ENCODE results near the gene TRPV4. TPM values are rescaled to one million over a fixed set of nuclear protein-coding genes. Genes with fewer than 3 reads are reported as not detected.

Gene TRPV4
- total RNA-seq, 1 donor from 2014 or later: 0.08 TPM

DNA sequence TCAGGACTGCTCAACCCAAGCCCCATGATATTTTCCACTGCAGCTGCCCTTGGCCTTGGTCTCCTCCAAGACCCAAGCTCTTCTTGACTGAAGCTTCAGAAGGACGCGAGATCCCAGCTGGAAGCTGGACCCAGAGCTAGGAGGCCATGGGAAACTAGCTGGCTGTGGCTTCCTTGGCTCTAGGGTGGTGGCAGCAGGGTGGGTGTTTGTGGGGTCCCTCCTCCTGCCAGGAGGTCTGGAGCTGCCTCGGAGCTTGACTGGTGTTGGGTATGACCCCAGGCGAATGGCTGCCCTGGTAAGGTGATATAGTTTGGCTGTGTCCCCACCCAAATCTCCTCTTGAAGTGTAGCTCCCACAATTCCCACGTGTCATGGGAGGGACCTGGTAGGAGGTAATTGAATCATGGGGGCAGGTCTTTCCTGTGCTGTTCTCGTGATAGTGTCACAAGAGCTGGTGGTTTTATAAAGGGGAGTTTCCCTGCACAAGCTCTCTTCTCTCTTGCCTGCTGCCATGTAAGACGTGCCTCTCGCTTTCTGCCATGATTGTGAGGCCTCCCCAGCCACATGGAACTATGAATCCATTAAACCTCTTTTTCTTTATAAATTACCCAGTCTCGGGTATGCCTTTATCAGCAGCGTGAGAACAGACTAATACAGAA, 51.4 kb downstream of the TRPV4 start:
- no peak for DNase-seq (ENCODE audit: low read depth)

DNA sequence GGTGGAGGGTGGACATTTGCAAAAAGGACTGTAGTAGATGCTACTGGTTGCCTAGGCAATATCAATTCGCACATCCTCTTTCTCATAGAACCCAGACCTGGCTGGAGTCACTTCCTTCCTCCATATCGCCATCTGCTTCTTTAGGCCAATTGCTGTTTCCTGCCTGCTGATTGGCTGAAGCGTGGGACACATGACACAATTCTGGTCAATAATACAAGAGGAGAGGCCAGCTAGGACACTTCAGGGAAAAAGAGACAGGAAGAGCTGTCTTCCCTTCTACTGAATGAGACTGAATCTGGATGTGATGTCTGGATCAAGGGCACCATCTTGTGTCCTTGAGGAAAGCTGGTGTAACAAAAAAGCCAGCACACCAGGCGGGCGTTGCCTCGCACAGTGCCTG, 53.8 kb downstream of the TRPV4 start:
- DNase-seq (ENCODE audit: low read depth): no peak

DNA sequence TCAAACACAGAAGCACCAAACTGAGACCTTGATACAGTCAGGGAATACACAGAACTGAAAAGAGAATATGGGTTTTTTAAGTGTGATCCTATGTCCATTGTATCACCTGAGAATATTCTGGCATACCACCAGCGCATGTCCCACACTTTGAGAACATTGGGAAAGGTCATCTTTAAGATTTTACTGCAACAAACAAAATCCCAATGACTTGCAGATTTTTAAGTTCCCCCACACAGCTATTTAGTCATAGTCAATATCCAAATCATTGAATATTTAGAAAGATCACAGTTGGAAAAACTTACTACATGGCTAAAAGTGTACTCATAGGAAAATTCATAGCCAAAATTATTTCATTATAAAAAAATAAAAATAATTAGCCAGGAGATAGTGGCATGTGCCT, 54.5 kb downstream of the TRPV4 start:
- no peak for DNase-seq (ENCODE audit: low read depth)

DNA sequence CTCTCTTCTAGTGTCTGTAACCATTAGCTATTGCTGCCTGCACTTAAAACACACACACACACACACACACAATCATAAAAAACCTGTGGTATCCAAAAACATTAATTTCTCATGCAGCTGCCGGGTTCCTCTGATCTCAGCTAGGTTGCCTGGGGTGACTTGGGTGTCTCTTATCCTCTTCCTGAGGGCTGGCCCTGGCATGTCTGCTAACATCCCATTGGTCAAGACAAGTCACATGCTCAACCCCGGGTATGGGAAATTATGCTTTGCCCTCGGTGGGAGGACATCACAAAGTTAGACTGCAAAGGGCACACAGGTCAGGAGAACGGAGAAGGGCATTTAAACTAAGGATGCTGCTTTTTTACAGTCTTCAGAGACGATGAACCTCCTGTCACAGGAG, 55.7 kb downstream of the TRPV4 start:
- DNase-seq (ENCODE audit: low read depth): no peak

DNA sequence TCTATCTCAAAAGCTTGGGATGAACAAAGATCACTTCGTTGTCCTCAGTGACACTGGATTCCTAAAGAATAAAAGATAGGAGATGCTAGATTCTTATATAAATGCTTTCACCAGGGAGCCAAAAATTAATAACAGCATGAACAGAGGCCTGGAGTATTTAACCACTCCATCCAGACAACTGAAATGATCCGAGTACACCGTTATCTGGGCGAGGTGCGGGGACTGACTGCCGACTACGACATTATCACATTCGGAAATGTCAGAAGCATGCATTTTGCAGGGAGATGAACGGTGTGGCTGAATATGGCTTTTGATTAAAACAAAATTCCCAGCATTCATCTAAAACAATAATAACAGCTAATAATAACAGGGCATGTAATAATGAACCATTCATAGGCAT, 56.6 kb downstream of the TRPV4 start:
- DNase-seq (ENCODE audit: low read depth): no peak

DNA sequence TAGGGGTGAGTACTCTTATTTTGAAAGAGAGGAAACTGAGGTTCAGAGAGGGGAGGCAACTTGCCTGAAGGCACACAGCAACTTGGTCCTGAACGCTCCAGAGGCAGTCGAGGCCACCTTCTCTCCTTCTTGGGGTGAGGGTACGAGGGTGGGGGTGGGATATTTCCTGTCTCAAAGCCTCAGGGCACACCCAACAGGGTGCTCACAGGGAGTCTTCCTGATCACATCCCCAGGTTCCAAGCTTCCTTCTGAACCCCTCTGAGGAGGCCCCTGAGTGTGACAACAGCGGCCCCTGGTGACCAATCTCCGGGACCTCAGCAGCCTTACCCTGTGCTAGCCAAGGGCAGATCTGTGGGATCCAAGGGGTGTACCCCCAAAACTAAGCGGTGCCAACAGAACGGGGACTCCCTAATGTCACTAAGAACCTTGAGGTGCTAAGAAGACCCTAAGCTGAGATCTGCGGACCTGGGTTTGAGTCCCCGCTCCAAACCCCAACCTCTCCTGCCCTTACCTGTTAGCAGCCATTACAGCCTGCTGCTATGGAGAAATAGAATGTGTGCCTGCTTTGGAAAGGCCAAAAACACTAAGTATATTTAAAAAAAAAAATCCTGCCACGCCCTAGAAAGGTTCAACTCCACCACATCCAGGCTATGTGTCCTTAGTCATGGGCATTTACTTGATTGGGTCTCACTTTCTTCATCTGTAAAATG, 57.9 kb downstream of the TRPV4 start:
- DNase-seq (ENCODE audit: low read depth): peak; percentile 75

DNA sequence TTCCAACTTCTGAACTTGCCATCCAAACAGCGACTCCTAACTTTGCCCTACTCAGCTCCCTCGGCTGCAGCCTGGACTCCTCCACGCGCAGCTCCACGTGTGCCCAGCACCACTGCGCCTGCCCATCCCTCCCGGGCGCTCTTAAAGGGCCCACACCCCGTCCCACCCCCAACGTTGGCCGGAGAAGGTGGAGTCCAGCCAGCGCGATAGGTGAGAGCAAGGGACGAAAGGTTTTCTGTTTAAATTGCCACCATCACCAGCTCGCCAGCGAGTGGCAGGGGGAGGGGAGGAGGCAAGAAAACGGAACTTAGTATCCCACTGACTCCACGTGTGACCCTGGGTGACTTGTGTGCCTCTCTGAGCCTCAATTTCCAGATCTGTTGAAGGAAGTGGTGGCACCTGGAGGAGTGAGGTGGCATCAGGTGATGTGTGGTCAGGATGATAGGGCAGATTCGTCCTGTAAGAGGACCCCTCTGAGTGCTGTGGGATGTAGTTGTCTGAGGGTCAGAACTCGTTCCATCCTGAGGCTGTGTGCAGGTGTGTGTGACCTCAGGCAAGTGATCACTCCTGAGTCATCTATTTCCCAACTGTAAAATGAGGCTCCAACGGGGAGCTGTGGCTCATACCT, 59.7 kb downstream of the TRPV4 start:
- DNase-seq (ENCODE audit: low read depth): no peak

DNA sequence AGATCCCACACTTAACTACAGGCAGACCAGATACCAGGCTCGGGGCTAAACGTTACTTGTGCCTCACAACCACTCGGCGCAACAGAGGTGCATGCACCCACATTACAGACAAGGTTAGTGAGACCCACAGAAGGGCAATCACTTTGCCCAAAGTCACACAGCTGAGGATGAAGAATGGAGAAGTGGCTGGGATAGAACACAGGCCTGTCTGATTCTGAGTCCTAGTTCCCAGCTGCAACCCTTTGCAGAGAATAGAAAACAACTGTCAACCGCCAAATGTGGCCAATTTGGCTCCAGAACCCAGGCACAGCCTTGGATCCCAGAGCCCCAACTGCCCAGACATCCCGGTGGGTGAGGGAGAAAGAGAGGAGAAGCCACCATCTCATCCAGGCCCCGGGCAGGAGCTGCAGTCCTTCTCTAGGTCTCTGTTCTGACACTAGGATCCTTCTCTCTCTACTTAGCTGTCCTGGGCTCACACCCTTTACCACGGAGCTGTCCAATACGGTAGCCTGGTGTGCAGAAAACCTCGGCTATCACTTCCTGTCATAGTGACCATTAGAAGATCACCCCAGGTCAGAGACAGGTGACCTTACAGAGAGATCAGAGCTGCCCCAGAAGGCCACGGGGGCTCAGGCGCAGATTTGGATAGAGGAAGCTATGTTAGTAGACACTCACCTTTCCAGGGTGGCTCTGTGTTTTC, 60.4 kb downstream of the TRPV4 start:
- DNase-seq (ENCODE audit: low read depth): no peak

DNA sequence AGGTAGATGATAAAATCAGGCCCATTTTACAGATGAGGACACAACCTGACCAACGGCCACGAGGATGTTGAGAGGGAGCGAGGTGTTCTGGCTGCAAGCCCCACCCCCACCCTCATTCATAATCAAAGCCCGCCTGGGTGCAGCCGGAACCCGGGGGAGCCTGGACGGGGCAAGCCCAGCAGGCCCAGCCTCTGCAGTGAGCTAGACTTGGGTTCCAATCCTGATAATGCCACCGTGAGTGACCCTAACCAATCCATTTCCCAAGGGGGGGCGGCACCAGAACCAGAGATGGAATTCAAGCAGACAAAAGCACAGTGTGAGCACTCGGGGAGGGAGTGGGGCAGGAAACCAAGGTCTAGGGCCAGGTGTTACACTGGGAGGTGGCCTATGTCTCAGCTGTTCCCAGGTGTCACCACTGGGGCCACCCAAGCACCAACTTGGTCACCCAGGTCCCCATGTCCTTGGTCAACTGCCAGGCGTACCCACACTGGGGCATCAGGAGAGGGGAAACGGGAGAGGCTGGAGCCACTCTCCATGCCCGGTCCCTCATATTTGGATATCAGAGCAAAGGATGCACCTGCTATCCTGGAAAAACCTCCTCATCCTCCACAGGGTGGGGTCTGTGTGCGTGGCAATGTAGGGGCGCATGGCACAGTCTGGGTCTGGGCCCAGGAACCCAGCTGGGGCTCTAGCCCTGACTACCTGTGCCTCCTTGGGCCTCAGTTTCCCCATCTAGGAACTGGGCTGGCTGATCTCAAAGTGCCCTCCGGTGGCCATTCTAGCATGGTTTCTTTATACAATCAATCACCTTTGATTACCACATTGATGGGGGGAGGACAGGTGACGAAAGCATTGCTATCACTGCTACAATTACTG, 61.2 kb downstream of the TRPV4 start:
- DNase-seq (ENCODE audit: low read depth): no peak

DNA sequence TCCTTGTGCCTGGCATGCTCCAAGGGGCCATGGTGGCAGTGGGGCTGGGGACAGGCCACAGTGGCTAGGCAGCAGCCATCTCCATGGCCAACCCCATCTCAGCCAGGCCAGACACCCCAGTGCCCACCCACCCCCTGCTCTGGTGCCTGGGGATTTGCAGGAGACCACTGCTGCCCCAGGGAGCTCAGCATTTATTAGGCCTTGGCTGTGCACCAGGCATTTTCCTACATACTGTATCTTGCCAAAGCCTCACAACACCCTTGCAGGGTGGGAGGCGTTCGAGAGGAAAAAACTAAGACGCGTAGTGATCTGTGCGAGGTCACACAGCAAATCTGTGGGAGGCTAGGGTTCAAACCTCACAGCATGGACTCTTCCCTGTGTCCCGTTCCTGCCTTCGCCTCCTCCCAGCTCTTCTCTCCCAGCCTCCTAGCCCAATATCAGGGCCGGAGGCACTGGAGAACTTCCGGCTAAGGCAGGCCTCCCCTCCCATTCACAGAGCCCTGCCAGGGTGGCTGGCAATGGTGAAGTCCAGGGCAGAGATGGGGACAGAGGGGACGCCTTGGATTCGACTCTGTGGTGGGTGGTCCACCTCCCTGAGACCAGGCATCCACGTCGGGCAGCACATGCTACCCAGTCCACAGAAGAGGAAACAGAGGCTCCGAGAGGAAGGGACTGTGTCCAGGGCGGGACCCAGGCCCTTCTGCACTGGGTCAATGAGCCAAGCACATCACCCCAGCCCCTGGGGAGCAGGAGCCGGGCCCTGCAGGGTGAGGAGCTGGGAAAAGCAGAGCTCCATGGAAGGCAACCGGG, 62.1 kb downstream of the TRPV4 start:
- DNase-seq (ENCODE audit: low read depth): no peak

DNA sequence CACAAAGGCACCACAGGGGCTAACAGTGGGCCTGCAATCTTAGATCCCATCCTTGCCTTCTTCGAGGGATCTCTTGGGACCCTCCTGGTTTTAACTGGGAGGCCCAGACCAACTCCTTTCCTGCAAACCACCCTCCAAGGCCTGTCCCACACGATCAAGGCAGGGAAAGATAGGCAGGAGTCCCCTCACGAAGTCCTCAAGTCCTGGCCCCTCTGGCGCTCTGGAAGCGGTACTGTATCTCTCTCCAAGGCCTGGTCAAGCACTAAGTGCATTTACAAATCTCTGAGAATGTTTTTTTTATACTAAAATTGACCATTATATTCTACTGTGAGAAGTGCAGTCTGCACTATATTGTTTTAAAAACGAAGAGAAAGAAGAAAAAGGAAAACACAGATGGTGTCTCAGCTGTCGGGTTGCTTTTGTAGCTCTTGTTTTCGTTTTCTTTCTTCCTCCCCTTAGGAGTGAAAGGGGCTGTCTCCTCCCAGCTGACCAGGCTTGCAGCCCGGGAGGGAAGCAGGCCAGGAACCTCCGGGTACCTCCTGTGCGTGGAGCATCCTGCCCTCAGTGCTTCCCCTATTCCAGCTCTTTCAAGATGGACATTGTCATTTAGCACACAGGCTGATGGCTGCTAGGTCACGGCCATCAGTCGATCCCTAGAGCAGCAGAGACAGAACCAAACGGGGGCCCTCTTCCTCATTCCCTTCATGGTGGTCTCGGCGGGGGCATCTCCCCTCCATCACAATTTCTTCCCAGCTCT, 62.9 kb downstream of the TRPV4 start:
- no peak for DNase-seq (ENCODE audit: low read depth)

DNA sequence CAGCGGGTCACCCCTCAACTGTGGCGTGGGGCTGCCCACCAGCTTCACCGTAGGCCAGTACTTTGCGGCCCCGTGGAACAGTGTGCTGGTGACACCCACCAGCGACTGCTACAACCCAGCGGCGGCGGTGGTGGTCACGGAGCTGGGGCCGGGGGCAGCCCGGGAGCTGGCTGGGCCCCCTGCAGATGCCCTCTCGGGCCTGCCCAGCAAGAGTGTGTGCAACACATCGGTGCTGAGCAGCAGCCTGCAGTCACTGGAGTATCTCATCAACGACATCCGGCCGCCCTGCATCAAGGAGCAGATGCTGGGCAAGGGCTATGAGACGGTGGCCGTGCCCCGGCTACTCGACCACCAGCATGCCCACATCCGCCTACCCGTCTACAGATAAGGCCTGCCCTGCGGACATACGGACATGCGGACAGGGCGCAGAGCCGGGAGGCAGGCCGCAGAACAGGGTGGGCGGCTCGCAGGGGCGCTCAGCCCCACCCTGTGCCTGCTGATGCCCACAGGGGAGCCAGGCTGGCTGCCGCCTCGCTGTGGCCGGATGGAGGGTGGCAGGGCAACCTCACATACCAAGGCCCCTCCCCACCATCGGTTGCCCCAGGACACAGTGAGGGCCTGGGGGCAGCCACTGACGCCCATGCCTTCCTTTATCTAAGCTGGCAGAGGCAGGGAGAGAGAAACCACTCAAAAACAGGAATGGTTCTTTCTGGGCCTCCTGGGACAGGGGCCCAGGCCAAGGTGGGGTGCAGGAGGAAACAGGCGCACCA, 64.1 kb downstream of the TRPV4 start:
- no peak for DNase-seq (ENCODE audit: low read depth)

DNA sequence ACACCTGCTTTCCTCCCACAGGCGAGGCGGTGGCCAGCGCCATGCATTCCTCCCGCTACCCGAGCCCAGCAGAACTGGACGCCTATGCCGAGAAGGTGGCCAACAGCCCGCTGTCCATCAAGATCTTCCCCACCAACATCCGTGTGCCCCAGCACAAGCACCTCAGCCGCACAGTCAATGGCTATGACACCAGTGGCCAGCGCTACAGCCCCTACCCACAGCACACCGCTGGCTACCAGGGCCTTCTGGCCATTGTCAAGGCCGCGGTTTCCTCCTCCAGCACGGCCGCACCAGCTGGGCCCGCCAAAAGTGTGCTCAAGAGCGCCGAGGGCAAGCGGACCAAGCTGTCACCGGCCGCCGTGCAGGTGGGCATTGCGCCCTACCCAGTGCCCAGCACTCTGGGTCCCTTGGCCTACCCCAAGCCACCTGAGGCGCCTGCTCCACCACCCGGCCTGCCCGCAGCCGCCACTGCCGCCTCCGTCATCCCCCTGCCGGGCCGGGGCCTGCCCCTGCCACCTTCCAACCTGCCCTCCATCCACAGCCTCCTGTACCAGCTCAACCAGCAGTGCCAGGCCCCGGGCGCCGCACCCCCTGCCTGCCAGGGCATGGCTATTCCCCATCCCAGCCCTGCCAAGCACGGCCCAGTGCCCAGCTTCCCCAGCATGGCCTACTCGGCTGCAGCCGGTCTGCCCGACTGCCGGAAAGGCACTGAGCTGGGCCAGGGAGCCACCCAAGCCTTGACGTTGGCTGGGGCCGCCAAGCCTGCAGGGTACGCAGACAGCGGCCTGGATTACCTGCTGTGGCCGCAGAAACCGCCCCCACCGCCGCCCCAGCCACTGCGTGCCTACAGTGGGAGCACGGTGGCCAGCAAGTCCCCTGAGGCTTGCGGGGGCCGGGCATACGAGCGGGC, 65.0 kb downstream of the TRPV4 start:
- DNase-seq (ENCODE audit: low read depth): peak; percentile 32

DNA sequence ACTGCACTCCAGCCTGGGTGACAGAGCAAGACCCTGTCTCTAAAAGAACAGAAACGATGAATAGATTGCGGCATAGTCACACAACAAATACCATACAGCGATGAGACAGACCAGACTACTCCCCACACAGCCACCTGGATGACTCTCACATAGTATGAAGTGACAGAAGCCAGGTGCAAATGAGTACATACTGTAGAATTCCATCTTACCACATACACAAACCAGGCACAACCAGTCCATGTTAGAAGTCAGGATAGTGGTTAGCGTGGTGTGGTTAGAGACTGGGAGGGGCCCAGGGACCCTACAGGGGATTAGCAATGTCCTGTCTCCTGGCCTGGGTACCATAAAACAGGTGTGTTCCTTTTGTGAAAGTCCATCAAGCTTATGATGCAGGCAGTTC, 65.7 kb downstream of the TRPV4 start:
- DNase-seq (ENCODE audit: low read depth): peak; percentile 51

DNA sequence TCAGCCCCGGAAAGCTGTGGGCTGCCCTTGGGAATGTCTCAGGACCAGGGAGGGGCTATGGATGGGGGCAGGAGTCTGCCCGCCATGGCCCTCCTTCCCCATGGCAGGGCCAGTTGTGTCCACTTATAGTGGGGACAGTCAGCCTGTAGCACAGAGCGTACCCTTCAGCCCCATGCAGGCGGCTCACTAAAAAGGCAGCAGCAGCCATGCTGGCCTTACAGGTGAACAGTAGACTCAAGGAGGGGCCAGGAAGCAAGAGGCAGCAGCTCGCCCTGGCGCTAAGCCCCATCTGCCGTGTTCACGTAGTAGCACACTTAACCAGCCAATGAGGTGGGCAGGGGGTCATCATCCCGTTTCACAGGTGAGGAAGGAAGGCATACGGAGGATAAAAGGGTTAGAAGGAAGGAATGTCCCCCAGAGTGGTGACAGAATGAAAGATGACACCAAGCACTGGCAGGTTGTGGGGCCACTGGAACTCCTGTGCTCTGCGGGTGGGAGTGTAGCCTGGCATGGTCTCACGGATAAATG, 66.9 kb downstream of the TRPV4 start:
- no peak for DNase-seq (ENCODE audit: low read depth)

DNA sequence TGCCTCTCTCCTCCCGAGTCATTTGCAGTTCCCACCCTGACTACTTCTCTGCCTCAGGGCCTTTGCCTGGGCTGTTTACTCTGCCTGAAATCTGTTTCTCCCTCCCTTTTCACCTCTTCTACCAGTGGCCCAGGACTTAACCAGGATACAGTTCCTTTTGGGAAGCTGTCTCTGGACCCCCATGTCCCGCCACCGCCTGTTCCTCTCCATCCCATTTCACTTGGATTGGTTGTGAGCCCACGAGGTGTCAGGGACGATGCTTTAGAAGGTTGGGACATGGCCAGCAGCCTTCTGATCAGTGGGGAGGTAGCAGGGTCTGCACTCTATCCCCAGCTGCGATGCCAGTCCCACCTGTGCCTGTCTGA, 67.8 kb downstream of the TRPV4 start:
- no peak for DNase-seq (ENCODE audit: low read depth)

DNA sequence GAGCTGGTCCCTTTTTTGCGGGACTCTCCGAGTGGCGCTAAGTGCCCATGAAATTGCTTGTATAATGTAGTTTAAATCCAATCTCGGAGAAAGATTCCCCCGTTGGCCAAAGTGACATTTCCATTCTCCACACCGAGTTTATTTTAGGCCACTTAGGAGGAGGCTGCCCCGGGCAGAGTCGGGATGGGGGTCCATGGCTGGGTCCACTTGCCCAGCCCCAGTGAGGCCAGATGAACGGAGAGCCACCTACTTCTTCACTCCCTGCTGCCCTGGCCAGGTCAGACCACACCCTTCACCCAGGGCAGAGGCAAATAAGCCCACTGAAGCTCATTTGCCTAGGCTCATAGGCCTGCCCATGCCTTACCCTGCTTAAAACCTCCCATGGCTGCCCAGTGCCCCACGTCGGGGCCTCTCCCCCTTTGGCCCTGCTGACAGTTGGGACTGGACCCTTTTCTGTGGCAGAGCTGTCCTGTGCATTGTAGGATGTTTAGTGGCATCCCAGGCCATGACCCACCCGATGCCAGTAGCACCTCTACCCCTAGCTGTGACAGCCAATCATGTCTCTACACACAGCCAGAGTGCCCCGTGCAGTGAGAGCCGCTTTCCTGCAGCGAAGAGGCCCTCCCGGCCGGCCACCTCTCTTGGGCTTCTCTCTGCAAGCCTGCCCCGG, 68.3 kb downstream of the TRPV4 start:
- DNase-seq (ENCODE audit: low read depth): no peak

Measured in myocyte (in vitro differentiated cells).